Stimulated activated CD4-positive, alpha-beta T cell treated with anti-CD3 and anti-CD28 coated beads, Interleukin-4, amount 100 ng/mL, for 4 hours (primary cell): ENCODE results near the gene KIRREL1.

Source experiments
- DNase-seq, 2 experiments: peaks; one replicate each; pipeline ENCODE4 v3.0.0-alpha.2; 2020

KIRREL1 gene

DNA sequence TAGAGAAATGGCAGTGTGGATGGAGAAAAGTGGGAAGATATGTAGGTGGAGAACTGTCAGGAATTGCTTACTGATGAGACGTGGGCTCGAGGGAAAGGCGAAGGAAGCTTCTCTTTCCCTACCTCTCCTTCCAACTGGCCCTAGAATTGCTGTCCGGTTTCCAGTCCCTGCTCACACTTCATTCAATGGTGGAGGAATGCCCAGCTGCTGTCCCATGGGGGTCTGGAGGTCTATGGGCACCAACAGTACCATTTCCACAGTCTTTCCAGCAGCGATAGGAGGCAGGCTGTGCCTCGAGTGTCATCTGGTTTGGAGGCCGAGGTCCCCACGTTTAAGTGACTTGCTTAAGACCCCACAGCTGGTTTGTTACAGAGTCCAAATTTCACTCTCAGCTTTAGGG lies 155.7 kb downstream of the KIRREL1 start:
- DNase-seq, result no peak
